GM21786 (cell line): ENCODE results near the gene PDE10A.
"Not testable (repeated sequence)": the region's sequence is repeated elsewhere in the genome, so short reads cannot be mapped to it uniquely, and the experiment has no call there.

Experiments
- ATAC-seq: cut with Tn5 transposase; IDR thresholded peaks from one replicate; pipeline ENCODE4 v1.9.1; 2021; ENCODE audit not compliant: unreplicated experiment

The PDE10A gene

GRCh38 chr6:165558097-165558496 is 104.9 kb downstream of the PDE10A start:
- ATAC-seq = not testable (repeated sequence)

GRCh38 chr6:165557674-165558073 is 105.4 kb downstream of the PDE10A start:
- no peak for ATAC-seq

- no peak for ATAC-seq
Observed at GRCh38 chr6:165556116-165556843, 106.8 kb downstream of the PDE10A start.

- not testable (repeated sequence) for ATAC-seq
Observed at GRCh38 chr6:165554644-165555043, 108.4 kb downstream of the PDE10A start.

GRCh38 chr6:165552248-165552736 is 110.7 kb downstream of the PDE10A start:
- no peak for ATAC-seq

- ATAC-seq = no peak
Observed at GRCh38 chr6:165551828-165552227, 111.2 kb downstream of the PDE10A start.

GRCh38 chr6:165548450-165548849 is 114.6 kb downstream of the PDE10A start:
- ATAC-seq = no peak

- no peak for ATAC-seq
Observed at GRCh38 chr6:165545806-165546205, 117.2 kb downstream of the PDE10A start.

- no peak for ATAC-seq
Observed at GRCh38 chr6:165543781-165544180, 119.3 kb downstream of the PDE10A start.

- ATAC-seq = no peak
Observed at GRCh38 chr6:165536911-165537310, 126.1 kb downstream of the PDE10A start.

GRCh38 chr6:165519316-165519715 is 143.7 kb downstream of the PDE10A start:
- no peak for ATAC-seq

- no peak for ATAC-seq
Observed at GRCh38 chr6:165515963-165516624, 146.9 kb downstream of the PDE10A start.

- ATAC-seq = no peak
Observed at GRCh38 chr6:165514621-165515020, 148.4 kb downstream of the PDE10A start.

- peak; percentile 94 for ATAC-seq
Observed at GRCh38 chr6:165511807-165512206, 151.2 kb downstream of the PDE10A start.

- no peak for ATAC-seq
Observed at GRCh38 chr6:165508321-165508869, 154.6 kb downstream of the PDE10A start.

GRCh38 chr6:165506657-165507056 is 156.4 kb downstream of the PDE10A start:
- ATAC-seq = no peak

GRCh38 chr6:165500214-165500907 is 162.7 kb downstream of the PDE10A start:
- ATAC-seq = not testable (repeated sequence)

- no peak for ATAC-seq
Observed at GRCh38 chr6:165497472-165497871, 165.6 kb downstream of the PDE10A start.

- no peak for ATAC-seq
Observed at GRCh38 chr6:165488624-165489295, 174.3 kb downstream of the PDE10A start.

- ATAC-seq = no peak
Observed at GRCh38 chr6:165487950-165488349, 175.1 kb downstream of the PDE10A start.

- ATAC-seq = no peak
Observed at GRCh38 chr6:165487347-165487746, 175.7 kb downstream of the PDE10A start.
